ENCODE results near the gene TTF2. TPM values are rescaled to one million over a fixed set of nuclear protein-coding genes. Genes with fewer than 3 reads are reported as not detected.

The TTF2 gene
- total and polyA plus RNA-seq, 2 experiments from 2014 or later, result 6.5 to 9.8 TPM

DNA sequence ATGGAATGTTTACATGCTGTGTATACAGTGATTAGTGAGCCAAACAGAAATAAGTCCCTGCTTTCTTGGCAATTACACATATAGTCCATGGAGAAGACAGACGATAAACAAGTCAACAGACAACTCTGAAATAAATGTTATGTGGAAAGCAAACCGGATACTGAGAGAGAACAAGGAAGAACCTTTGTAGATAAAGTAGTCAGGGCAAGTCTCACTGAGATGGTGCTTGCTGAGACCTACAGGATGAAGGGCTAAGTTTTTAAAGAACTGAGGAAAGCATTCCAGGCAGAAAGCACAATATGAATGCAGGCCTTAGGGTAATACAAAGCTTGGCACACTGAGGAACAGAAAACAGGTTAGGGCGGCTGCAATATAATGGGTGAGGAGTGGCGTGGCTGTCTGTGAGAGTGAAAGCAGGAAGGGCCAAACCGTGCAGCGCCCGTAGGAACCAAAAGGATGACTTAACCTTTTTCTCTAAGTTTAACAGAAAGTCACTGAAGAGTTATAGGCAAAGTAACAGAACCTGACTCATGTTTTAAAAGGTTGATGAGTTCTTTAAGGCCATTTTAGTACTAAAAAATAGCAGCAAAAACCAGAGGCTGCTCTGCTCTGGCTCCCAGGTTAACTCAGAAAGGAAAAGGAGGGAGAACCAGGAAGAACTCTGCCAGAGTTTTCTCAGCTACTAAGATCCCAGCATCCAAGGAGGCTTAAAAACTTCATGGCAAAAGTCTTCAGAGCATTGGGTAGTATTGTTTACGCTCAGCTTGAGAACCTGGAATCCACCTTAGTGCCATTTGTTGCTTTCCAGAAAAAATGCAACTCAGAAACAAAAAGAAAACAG is 8.7 kb upstream of the TTF2 start:
- no peak for TF ChIP-seq EZH2phosphoT487 (IDR thresholded peaks at IDR 0.05; ENCODE audit: insufficient read depth, low read depth)
- no peak for TF ChIP-seq EZH2 (IDR thresholded peaks at IDR 0.05; ENCODE audit: insufficient read depth, poor library complexity, severe bottlenecking)
- Histone ChIP-seq H3K27me3 (replicated peaks; ENCODE audit: insufficient read depth) (no peaks in the 10 kb centered on the region), H3K4me2 (ENCODE audit: unreplicated experiment) (peak overlapping the region; percentile 65), H4K20me1 (ENCODE audit: insufficient read depth) (no peaks in the 10 kb centered on the region), H3K4me3 (peak overlapping the region; percentile 47), H3K9me3 (ENCODE audit: low read depth) (no peaks in the 10 kb centered on the region), H3K27ac (0 out of 2 replicates have a peak overlapping the region, but pooled peaks have one; percentile 21), H2AFZ (peak overlapping the region; percentile 84), H3K4me1 (ENCODE audit: insufficient read depth) (no peaks in the 10 kb centered on the region), H3K79me2 (ENCODE audit: insufficient read depth) (no peaks in the 10 kb centered on the region), H3K9me2 (ENCODE audit: insufficient read depth) (no peaks in the 10 kb centered on the region), H3K9ac (peak overlapping the region; percentile 57), H3F3A (ENCODE audit: insufficient read depth) (0 out of 2 replicates have a peak, but pooled peaks cover 3% of the 10 kb centered on the region), H3K36me3 (ENCODE audit: low read depth) (no peaks in the 10 kb centered on the region)
- in situ Hi-C loops (cut with MboI), result loop anchor here (5.0 to 25.0 kb wide), 2 partner anchors 319 to 464 kb away; no protein-coding TSS in a partner anchor
- WGBS, 2 experiments (ENCODE audit: low coverage in 1 of 2, low lambda C conversion rate in 2 of 2, missing lambda C conversion rate in 2 of 2), result 43 to 44% methylated on average over 8 of the region's 8 CpGs
- peak; percentile 46 for DNase-seq

DNA sequence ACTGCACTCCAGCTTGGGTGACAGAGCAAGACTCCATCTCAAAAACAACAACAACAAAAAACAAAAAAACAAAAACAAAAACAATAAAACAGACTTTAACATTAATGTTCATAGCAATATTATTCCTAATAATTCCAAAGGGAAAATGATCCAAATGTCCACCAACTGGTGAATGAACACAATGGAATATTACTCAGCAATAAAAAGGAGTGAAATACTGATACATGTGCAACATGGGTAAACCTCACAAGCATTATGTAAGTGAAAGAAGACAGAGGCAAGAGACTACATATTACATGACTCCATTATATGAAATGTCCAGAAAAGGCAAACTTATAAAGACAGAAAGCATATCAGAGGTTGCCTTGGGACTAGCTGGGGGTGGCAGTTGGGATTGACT is 6.1 kb upstream of the TTF2 start:
- Histone ChIP-seq H3K79me2 (ENCODE audit: insufficient read depth) (no peaks in the 10 kb centered on the region), H3F3A (ENCODE audit: insufficient read depth) (0 out of 2 replicates have a peak, but pooled peaks cover 3% of the 10 kb centered on the region), H3K4me3 (no peak overlapping the region), H3K27me3 (replicated peaks; ENCODE audit: insufficient read depth) (no peaks in the 10 kb centered on the region), H3K9me2 (ENCODE audit: insufficient read depth) (no peaks in the 10 kb centered on the region), H2AFZ (no peak overlapping the region), H3K36me3 (ENCODE audit: low read depth) (no peaks in the 10 kb centered on the region), H4K20me1 (ENCODE audit: insufficient read depth) (no peaks in the 10 kb centered on the region), H3K4me2 (ENCODE audit: unreplicated experiment) (no peak overlapping the region), H3K27ac (no peak overlapping the region), H3K9me3 (ENCODE audit: low read depth) (no peaks in the 10 kb centered on the region), H3K4me1 (ENCODE audit: insufficient read depth) (no peaks in the 10 kb centered on the region), H3K9ac (no peak overlapping the region)
- DNase-seq, result no peak
- no peak for TF ChIP-seq EZH2 (IDR thresholded peaks at IDR 0.05; ENCODE audit: insufficient read depth, poor library complexity, severe bottlenecking)
- no peak for TF ChIP-seq EZH2phosphoT487 (IDR thresholded peaks at IDR 0.05; ENCODE audit: insufficient read depth, low read depth)
- in situ Hi-C loops (cut with MboI), result loop anchor here (5.0 to 25.0 kb wide), 2 partner anchors 322 to 467 kb away; no protein-coding TSS in a partner anchor

DNA sequence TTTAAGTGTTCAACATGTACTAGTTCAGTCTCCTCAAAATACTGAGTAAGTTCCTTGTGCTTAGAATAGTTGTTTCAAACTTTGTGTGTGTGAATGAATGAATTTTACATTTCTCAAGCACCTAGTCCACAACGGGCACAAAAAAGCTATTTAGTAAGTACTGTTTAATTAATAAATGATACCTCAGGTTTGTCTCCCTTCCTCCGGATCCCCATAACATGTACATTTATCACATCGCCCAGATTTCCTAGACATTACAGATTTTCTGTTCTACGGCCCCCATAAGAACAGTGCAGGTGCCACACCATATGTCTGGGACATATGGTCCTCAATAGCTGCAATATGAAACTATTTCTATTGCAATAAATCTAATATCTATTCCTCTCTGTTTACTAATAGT is 1.3 kb upstream of the TTF2 start:
- Histone ChIP-seq H3F3A (ENCODE audit: insufficient read depth) (0 out of 2 replicates have a peak, but pooled peaks cover 9% of the 10 kb centered on the region), H2AFZ (peak overlapping the region; percentile 88), H3K27me3 (replicated peaks; ENCODE audit: insufficient read depth) (no peaks in the 10 kb centered on the region), H4K20me1 (ENCODE audit: insufficient read depth) (no peaks in the 10 kb centered on the region), H3K4me2 (ENCODE audit: unreplicated experiment) (peak overlapping the region; percentile 83), H3K79me2 (ENCODE audit: insufficient read depth) (no peaks in the 10 kb centered on the region), H3K9me3 (ENCODE audit: low read depth) (no peaks in the 10 kb centered on the region), H3K9ac (no peak overlapping the region), H3K4me1 (ENCODE audit: insufficient read depth) (peaks cover 8% of the 10 kb centered on the region; the same call in 1 of the 2 replicates), H3K36me3 (ENCODE audit: low read depth) (no peaks in the 10 kb centered on the region), H3K27ac (no peak overlapping the region), H3K4me3 (no peak overlapping the region), H3K9me2 (ENCODE audit: insufficient read depth) (no peaks in the 10 kb centered on the region)
- 49 to 51% methylated on average over 4 of the region's 4 CpGs for WGBS, 2 experiments (ENCODE audit: low coverage in 1 of 2, low lambda C conversion rate in 2 of 2, missing lambda C conversion rate in 2 of 2)
- no peak for DNase-seq
- in situ Hi-C loops (cut with MboI), result loop anchor here (25.0 kb wide), 1 partner anchor 472 kb away; no protein-coding TSS in a partner anchor
- TF ChIP-seq EZH2phosphoT487 (IDR thresholded peaks at IDR 0.05; ENCODE audit: insufficient read depth, low read depth), result no peak
- TF ChIP-seq EZH2 (IDR thresholded peaks at IDR 0.05; ENCODE audit: insufficient read depth, poor library complexity, severe bottlenecking), result no peak

DNA sequence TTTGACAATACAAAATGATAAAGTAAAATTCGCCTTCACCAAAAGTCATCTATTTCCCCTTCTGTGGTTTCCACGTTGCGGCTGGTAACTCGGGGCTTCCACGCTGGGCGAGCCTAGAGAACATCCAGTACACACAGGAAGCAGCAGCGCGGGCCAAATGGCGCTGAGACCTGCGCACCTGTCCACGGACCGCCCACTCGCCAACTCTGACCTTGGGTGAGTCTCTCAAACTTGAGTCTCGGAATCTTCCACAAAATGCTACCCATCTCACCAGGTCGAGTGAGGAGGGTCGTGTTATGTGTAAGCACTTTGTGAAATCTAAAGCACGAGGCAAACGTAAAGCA is 820 bp upstream of the TTF2 start:
- 0 out of 2 replicates have a peak, but pooled peaks cover 9% of the 10 kb centered on the region for H3F3A ChIP-seq (ENCODE audit: insufficient read depth)
- no peaks in the 10 kb centered on the region for H3K27me3 ChIP-seq (replicated peaks; ENCODE audit: insufficient read depth)
- H3K4me1 ChIP-seq (ENCODE audit: insufficient read depth), result peaks cover 8% of the 10 kb centered on the region; the same call in 1 of the 2 replicates
- H3K36me3 ChIP-seq (ENCODE audit: low read depth), result no peaks in the 10 kb centered on the region
- H2AFZ ChIP-seq, result peak overlapping the region; percentile 88
- no peaks in the 10 kb centered on the region for H3K9me2 ChIP-seq (ENCODE audit: insufficient read depth)
- in situ Hi-C loops (cut with MboI), result loop anchor here (25.0 kb wide), 1 partner anchor 472 kb away; no protein-coding TSS in a partner anchor
- peak overlapping the region; percentile 83 for H3K4me2 ChIP-seq (ENCODE audit: unreplicated experiment)
- peak overlapping the region; percentile 79 for H3K9ac ChIP-seq
- TF ChIP-seq EZH2phosphoT487 (IDR thresholded peaks at IDR 0.05; ENCODE audit: insufficient read depth, low read depth) (no peak), EZH2 (IDR thresholded peaks at IDR 0.05; ENCODE audit: insufficient read depth, poor library complexity, severe bottlenecking) (no peak)
- 15% methylated on average over 18 of the region's 18 CpGs for WGBS, 2 experiments (ENCODE audit: low coverage in 1 of 2, low lambda C conversion rate in 2 of 2, missing lambda C conversion rate in 2 of 2)
- H3K4me3 ChIP-seq, result peak overlapping the region; percentile 85
- DNase-seq, result no peak
- no peak overlapping the region for H3K27ac ChIP-seq
- no peaks in the 10 kb centered on the region for H4K20me1 ChIP-seq (ENCODE audit: insufficient read depth)
- no peaks in the 10 kb centered on the region for H3K9me3 ChIP-seq (ENCODE audit: low read depth)
- H3K79me2 ChIP-seq (ENCODE audit: insufficient read depth), result no peaks in the 10 kb centered on the region

Measured in GM23248 (cell line).